Measurements from ENCODE around the gene CFDP1.

Gene CFDP1

GRCh38 chr16:75371171-75371570 lies 62.1 kb downstream of the CFDP1 start:
- DNase-seq: no peak

- no peak for DNase-seq
Observed at GRCh38 chr16:75364286-75364791, 69.0 kb downstream of the CFDP1 start.

- no peak for DNase-seq
Observed at GRCh38 chr16:75362846-75363245, 70.5 kb downstream of the CFDP1 start.

GRCh38 chr16:75361936-75362335 lies 71.4 kb downstream of the CFDP1 start:
- DNase-seq: no peak

GRCh38 chr16:75354170-75354569 lies 79.1 kb downstream of the CFDP1 start:
- no peak for DNase-seq

GRCh38 chr16:75351183-75351582 lies 82.1 kb downstream of the CFDP1 start:
- DNase-seq: no peak

- DNase-seq: no peak
Observed at GRCh38 chr16:75345711-75346110, 87.6 kb downstream of the CFDP1 start.

GRCh38 chr16:75343941-75344340 lies 89.4 kb downstream of the CFDP1 start:
- no peak for DNase-seq

GRCh38 chr16:75343286-75343685 lies 90.0 kb downstream of the CFDP1 start:
- no peak for DNase-seq

- DNase-seq: peak in 1 of 2 experiments; percentile 12
Observed at GRCh38 chr16:75342308-75342811, 90.9 kb downstream of the CFDP1 start.

GRCh38 chr16:75341564-75342307 lies 91.6 kb downstream of the CFDP1 start:
- no peak for DNase-seq

GRCh38 chr16:75340741-75341491 lies 92.4 kb downstream of the CFDP1 start:
- DNase-seq: no peak

- no peak for DNase-seq
Observed at GRCh38 chr16:75337430-75337829, 95.9 kb downstream of the CFDP1 start.

- no peak for DNase-seq
Observed at GRCh38 chr16:75336521-75336920, 96.8 kb downstream of the CFDP1 start.

- peak; percentile 96 for DNase-seq
Observed at GRCh38 chr16:75333721-75334163, 99.6 kb downstream of the CFDP1 start.

- no peak for DNase-seq
Observed at GRCh38 chr16:75329943-75330342, 103.4 kb downstream of the CFDP1 start.

GRCh38 chr16:75326333-75326732 lies 107.0 kb downstream of the CFDP1 start:
- DNase-seq: no peak

GRCh38 chr16:75323933-75324332 lies 109.4 kb downstream of the CFDP1 start:
- DNase-seq: no peak

GRCh38 chr16:75323198-75323597 lies 110.1 kb downstream of the CFDP1 start:
- DNase-seq: no peak

- DNase-seq: no peak
Observed at GRCh38 chr16:75322740-75323139, 110.6 kb downstream of the CFDP1 start.

GRCh38 chr16:75320435-75320834 lies 112.9 kb downstream of the CFDP1 start:
- DNase-seq: no peak

GRCh38 chr16:75319513-75320411 lies 113.5 kb downstream of the CFDP1 start:
- DNase-seq: no peak

- DNase-seq: no peak
Observed at GRCh38 chr16:75318737-75319136, 114.6 kb downstream of the CFDP1 start.

Data from Kasumi-1 (cell line).